ENCODE data around the gene CHN1.

Gene CHN1

GRCh38 chr2:174781298-174781697 is 223.9 kb downstream of the CHN1 start:
- TF ChIP-seq CTCF (IDR thresholded peaks at IDR 0.05), result no peak

GRCh38 chr2:174780856-174781255 is 224.3 kb downstream of the CHN1 start:
- no peak for TF ChIP-seq CTCF (IDR thresholded peaks at IDR 0.05)

- TF ChIP-seq CTCF (IDR thresholded peaks at IDR 0.05), result no peak
Measured at GRCh38 chr2:174780191-174780840, 224.9 kb downstream of the CHN1 start.

- TF ChIP-seq CTCF (IDR thresholded peaks at IDR 0.05), result no peak
Measured at GRCh38 chr2:174779361-174779928, 225.7 kb downstream of the CHN1 start.

GRCh38 chr2:174778085-174778981 is 226.8 kb downstream of the CHN1 start:
- TF ChIP-seq CTCF (IDR thresholded peaks at IDR 0.05), result no peak

- no peak for TF ChIP-seq CTCF (IDR thresholded peaks at IDR 0.05)
Measured at GRCh38 chr2:174777347-174778084, 227.7 kb downstream of the CHN1 start.

GRCh38 chr2:174776675-174777074 is 228.5 kb downstream of the CHN1 start:
- no peak for TF ChIP-seq CTCF (IDR thresholded peaks at IDR 0.05)
